VCaP (cell line): Measurements from ENCODE around the gene GABBR1.
A peak's percentile ranks its signal among the peaks of the same experiment; 100 is the strongest.

Source experiments
- H3K27ac ChIP-seq: fragments of 450-650 bp; 2 replicates; pipeline ENCODE4 v1.5.1; 2017
- CTCF ChIP-seq: fragments of 450-650 bp; conservative IDR thresholded peaks from 2 replicates; pipeline ENCODE4 v1.5.1; 2017; ENCODE audit warnings: mild to moderate bottlenecking, moderate library complexity

The GABBR1 gene

GRCh38 chr6:29651413-29652197, 18.6 kb upstream of the GABBR1 start:
- peak; percentile 93 for TF ChIP-seq CTCF

GRCh38 chr6:29649701-29650673, 17.0 kb upstream of the GABBR1 start:
- peak overlapping the region; percentile 84 for H3K27ac ChIP-seq
- TF ChIP-seq CTCF: peak; percentile 99

More at GRCh38 chr6:29651413-29652197, 18.6 kb upstream of the GABBR1 start:
- H3K27ac ChIP-seq: no peak overlapping the region

GRCh38 chr6:29647927-29648642, 15.1 kb upstream of the GABBR1 start:
- H3K27ac ChIP-seq: no peak overlapping the region
- TF ChIP-seq CTCF: peak; percentile 84

- H3K27ac ChIP-seq: no peak overlapping the region
- no peak for TF ChIP-seq CTCF
Observed at GRCh38 chr6:29641430-29642148, 8.6 kb upstream of the GABBR1 start.

- TF ChIP-seq CTCF: no peak
- H3K27ac ChIP-seq: no peak overlapping the region
Observed at GRCh38 chr6:29637247-29637646, 4.3 kb upstream of the GABBR1 start.

- H3K27ac ChIP-seq: peak overlapping the region; percentile 77
Observed at GRCh38 chr6:29633534-29633905, 537 bp upstream of the GABBR1 start.

More at GRCh38 chr6:29633534-29633905, 537 bp upstream of the GABBR1 start:
- no peak for TF ChIP-seq CTCF
